ENCODE measurements around the gene PON1. TPM values are rescaled to one million over a fixed set of nuclear protein-coding genes. Genes with fewer than 3 reads are reported as not detected.

PON1 gene
- total RNA-seq, 1 donor from 2014 or later, result 8.9 TPM

GRCh38 chr7:95261895-95262415 is 62.4 kb downstream of the PON1 start:
- DNase-seq (ENCODE audit: low spot score), result no peak

DNA sequence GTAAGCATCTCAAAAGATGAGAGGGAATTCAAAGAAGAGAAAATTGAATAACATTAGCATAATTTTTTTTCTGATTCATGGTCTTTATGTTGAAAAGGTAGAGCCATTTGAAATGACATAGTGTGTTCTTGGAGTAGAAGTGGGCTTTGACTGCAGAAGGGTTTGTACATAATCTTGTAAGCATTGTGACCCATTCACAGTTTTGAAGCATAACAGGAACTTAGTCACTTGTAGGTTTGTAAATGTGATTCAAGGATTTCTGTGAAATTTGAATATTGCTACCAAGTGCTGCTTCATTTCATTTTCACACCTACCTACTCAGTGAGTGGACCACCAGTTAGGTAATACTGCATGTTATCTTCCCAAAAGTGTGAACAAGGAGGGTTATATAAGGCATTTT is 68.6 kb downstream of the PON1 start:
- DNase-seq (ENCODE audit: low spot score), result no peak

- DNase-seq (ENCODE audit: low spot score), result no peak
Observed at GRCh38 chr7:95253986-95254385, 70.3 kb downstream of the PON1 start.

- no peak for DNase-seq (ENCODE audit: low spot score)
Observed at GRCh38 chr7:95251966-95252365, 72.4 kb downstream of the PON1 start.

- DNase-seq (ENCODE audit: low spot score), result no peak
Observed at GRCh38 chr7:95250571-95250970, 73.8 kb downstream of the PON1 start.

Other genes with a start within 250 kb of the PON1 start
- gene PON3, start 71.8 kb upstream of the PON1 start, total RNA-seq, result 14.0 TPM
- gene PON2, start 110.5 kb upstream of the PON1 start, total RNA-seq, result 106 TPM
- 0.09 TPM for gene ASB4, start 161.4 kb upstream of the PON1 start, total RNA-seq

All from mucosa of gallbladder (tissue), 1 donor.